GM21529 (cell line): ENCODE data around the gene FOXN1.
A peak's percentile ranks its signal among the peaks of the same experiment; 100 is the strongest.

Source experiments
- ATAC-seq: cut with Tn5 transposase; IDR thresholded peaks from one replicate; pipeline ENCODE4 v1.9.1; 2021; ENCODE audit not compliant: unreplicated experiment

Gene FOXN1

DNA sequence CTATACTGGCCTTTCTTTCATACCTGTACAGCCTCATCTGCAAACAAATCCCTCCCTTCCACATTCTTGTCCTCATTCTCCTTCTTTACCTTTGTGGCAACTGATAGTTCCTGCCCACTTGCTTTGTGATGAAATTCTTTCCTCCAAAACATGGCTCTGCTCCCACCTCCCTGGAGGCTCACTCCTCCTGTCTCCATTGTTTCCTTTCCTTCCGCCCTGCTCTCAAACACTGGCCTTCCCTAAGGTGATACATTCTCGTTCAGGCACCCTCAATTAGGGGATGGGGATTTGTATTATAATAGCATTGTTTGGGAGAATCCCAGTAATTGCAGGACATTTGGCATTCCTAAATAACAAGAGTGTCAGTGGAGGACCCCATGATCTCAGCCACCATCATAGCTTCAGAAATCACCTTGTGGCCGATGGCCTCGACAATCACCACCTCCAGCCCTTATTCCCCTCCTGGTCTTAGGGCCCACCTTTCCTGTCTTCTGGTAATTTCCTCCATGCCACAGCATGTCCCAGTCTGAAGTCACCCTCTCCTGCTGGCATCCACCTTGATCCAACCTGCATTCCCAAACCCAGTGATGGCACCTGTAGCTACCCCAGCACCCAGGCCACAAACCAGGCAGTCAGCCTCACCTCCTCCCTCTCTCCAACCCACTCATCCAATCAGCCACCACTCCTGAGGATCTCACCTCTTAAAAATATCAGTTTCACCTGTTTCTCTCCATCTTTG, 38.4 kb downstream of the FOXN1 start:
- no peak for ATAC-seq

DNA sequence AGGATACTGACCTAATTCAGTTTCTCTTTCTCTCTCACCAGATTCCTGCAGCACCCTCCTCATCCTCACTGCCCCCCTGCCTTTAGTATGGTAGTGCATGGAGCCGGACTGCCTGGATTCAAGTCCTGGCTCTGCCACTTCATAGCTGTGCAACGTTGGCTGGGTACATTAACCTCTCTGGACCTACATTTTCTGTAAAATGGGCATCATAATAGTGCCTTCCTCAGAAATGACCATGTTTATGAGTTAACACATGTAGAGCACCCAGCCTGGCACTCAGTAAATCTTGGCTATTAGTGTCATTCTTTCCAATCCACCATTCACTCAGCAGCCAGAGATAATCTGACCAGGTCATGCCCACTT, 39.0 kb downstream of the FOXN1 start:
- no peak for ATAC-seq

DNA sequence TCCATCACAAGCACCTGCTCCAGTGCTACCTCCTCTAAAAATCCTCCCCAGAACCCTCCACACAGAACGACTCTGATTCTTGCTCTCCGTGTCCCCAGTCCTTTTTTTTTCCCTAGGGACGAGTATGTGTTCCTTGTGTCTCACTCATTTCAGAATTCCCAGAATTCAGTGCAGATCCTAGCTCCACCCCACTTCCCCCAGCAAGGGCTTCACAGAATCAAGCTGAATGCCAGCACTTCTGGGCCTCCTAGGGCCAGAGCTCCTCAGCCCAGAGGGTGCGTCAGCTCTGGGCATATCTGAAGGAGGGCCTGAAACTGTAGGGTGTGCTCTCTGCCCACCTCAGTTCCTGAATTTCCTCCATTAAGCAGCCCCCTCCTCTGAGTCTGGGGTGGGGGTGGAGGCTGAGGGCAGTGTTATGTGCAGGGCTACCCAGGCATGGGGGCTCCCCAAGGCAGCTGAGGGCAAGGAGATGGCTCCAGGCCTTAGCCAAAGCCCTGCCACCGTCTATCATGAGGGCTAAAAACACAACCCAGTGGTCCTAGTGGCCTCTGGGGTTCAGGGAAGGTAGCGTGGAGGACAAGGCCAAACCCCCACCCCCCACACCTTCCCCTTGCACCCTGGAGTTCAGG, 39.8 kb downstream of the FOXN1 start:
- ATAC-seq = no peak

DNA sequence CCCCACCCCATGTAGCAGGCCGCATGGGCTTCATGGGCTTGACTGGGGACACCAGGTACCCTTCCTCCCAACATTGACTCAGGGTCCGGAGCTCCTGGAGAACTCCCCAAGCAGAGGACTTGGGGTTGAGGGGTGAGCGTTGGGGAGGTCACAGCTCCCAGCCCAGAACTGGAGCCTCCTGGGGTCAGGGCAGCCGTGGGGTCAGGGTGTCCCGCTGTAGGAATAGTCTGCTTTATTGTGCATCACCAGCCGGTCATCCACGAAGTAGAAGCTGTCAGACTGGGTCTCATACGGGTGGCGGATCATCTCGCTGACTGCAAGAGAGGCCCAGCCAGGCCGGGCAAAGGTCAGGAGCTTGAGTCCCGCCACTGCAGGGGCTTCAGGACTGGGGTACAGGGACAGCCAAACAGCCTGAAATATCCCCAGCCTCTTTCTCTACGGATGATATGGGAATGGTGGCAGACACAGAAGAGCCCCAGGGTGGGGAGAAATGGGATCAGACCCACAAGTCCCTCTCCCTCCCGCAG, 41.0 kb downstream of the FOXN1 start:
- no peak for ATAC-seq

DNA sequence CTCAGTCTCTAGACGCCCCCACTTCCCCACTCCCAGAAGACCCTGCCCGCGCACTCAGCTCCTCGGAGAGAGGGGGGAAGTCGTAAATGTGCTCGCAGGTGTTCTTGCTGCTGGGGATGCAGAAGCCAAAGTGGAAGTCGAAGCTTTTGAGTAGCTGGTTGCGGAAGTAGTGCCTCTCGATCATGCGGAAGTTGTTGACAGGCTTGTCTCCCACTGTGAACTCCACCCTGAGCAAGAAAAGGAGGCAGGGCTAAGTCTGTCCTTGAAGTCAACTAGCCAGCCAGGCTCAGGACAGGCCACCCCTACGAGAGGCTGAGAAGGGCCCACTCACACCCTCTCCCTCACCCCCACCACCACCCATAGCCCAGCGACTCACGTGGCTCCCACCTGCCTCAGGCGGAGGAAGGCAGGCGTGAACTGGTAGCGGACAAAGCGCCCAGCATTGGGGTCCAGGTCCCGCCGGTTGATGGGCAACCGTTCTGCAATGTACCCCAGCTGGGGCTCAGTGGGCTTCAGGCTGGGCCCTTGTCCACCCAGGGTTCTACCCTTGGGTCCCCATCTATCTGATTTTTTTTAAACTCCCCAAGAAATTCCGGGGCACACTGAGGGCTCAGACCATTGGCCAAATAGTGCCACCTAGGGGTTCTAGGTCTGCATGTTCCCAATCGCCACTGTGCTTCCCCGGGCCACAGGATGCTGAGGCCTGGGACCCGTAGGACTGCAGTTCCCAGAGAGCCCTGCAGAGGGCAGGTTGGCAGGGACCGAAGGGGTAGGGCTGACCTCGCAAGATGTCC, 41.7 kb downstream of the FOXN1 start:
- ATAC-seq = peak; percentile 43

DNA sequence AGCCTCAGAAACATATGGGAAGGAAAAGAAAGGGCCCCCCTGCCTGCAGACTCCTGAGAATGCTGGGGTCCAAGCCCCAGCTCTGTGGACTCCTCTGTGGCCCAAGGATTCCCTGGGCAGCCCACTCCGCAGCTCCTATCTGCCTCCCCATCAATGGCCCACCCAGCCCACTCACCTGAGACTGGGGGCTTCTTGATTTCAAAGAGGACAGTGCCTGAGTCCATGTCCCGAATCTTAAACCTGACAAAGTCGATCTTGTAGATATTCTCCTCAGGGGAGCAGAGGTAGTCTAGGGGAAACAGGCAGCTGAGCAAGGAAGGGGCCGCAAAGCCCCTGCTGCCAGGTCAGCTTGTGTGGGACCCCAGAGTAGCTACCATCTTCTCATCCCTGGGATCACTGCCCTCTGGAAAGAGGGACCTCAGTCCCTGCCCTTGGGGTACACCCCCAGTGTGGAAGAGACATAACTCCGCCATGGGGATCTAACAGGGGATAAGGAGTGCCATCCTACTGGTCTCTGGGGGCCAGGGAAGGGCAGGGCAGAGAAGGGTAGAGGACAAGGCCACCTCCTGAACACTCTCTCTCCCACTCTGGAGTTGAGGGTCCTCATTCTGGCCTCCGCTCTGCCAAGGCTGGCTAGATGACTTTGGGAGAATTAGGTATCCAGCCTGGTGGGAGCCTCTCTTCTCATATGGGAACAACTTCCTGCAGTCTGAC, 42.4 kb downstream of the FOXN1 start:
- ATAC-seq = no peak

DNA sequence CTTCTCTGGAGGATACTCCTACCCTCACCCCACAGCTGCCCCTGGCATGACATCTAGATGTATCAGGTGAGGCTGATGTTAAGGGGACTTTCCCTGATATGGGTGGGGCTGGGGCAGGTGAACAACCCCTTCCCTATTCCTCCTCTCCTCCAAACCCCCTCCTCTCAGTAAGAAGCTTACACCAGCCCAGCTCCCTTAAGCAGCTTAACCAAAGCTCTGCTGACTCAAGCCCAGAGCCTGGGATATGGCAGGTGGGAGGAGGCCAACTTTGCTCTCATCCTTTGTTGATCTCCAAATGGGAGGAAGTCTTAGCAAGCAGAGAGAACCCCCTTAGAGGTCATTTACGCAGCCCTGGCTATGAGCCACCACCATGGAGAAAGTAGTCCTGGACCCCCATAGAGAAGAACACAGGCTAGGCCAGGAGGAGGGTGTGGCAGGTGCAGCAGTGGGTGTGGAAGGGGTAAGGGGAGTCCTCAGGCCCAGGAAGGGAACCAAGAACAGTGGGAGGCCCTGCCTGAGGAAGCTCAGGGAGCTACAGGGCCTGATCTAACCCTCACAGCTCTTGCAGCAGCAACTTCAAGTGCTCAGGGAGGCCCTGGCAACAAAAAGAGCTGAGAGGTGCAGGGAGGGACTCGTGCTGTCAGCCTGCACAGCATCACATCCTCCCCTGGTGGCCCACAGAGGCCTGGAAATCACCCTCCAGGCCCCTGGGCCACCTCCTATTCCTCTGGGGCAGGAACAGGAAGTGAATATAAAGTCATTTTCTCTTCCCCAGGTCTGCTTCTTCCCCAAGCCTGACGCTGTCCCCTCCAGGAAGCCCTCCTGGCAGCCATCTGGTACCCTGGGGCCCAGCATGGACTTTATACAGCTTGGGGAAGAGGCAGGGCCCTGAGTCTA, 43.3 kb downstream of the FOXN1 start:
- peak; percentile 39 for ATAC-seq

DNA sequence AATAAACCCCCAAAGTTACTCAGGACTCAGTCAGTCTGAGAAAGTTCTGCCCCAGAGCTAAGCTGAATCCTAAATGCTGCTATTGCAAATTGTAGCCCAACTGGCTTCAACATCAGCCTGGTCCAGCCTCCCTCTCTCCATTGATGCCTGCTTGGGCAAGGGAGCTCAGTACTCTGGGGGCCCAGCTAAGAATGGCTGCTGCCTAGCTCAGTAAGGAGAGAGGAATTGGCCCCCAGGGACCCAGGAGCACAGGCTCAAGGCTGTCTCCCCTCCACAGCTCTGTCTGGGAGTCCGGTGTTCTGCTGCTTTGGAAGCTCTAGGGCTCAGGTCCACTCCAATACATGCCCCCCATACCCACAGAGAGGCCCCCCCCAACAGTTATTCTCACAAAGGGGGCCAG, 44.7 kb downstream of the FOXN1 start:
- no peak for ATAC-seq

DNA sequence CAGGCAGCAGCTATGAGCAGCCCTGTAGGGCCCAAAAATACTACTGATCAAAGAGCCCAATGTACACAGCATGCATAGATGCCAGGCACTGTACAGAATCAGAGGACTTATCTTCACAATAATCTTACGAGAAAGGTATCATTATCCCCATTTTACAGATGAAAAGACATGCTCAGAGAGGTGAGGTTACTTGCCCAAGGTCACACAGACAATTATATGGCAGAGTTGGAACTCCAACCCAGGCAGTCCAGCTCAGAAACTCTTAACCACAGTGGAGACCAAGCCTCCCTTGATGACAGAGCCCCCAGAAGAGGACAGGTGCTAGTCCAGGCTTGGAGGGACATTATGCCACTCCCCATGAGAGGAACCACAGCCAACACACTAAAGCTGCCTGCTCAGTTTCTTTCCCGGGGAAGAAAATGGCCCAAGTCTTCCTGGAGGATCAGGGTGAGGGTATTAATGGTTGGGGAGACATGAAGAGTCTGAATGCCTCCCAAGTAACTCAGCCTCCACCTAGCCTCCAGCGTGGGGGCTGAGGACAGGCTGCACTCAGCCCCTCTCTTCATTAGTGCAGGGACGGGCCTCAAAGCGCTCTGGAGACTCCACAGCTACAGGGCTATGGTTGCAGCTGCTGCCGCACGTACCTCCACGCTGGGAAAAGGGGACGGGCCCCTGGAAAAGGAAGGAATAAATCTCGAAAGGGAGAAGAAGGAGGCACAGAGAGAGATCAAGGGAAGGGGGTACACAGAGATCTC, 45.5 kb downstream of the FOXN1 start:
- ATAC-seq = no peak

DNA sequence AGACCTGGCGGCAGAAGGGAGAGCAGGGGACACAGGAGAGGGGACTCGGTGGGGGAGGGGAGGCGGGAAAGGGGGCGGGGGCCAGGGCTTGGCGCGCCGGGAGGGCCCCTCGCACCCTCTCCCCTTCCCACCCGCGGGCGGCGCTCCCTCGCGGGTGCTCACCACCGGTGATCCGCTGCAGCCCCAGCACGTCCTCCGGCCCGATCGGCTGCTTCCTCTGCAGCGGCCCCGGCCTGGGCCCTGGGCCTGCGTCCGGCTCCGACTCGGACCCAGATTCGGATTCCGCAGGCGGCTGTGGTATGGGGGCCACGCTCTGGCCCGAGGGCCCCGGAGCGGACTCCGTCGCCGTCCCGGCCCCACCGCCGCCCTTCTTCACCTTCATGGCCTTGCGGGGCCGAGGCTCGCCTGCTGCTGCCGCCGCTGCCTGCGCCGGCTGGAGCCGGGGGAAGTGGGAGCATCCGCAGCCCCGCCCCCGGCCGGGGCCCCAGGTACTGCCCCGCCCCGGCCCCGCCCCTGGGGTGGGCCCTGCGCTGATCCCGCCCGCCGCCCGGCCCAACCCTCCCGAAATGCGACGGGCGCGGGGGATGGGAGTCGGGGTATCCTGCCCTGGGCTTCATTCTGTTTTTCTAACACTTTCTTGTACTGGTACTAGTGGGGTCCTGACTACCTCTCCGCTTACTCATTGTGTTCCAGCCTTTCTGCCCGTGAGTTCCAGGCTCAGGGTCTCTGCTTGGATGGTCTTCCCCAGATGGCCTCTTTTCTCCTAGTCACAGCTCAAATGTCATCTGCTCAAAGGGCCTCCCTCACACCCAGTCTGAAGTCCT, 46.2 kb downstream of the FOXN1 start, which contains the start of gene UNC119:
Gene UNC119 (minus strand): TSS at position 449 of the 824 bp plus-strand sequence. CDS start 67 bp downstream, at position 382.
- peak; percentile 45 for ATAC-seq

DNA sequence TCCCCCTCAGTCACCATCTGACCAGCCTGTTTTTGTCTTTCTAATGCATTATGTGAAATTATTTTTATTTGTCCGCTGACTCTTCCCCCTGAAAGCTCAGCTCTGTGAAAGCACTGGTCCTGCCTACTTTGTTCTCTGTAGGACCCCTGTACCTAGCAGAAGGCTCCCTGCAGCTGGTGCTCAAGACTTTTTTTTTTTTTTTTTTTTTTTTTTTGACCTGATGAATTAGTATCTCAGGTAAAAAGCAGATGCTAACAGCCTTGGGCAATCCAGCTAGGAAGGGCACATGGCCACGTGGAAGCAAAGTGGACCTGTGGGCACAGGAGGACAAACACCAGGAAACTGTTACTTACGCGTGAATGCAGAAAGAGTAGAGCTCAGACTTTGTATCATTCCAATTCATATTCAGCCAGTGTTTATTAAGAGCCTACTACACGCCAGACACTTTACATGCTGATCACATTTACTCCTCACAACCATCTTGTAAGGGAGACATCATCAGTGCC, 46.9 kb downstream of the FOXN1 start:
- no peak for ATAC-seq

DNA sequence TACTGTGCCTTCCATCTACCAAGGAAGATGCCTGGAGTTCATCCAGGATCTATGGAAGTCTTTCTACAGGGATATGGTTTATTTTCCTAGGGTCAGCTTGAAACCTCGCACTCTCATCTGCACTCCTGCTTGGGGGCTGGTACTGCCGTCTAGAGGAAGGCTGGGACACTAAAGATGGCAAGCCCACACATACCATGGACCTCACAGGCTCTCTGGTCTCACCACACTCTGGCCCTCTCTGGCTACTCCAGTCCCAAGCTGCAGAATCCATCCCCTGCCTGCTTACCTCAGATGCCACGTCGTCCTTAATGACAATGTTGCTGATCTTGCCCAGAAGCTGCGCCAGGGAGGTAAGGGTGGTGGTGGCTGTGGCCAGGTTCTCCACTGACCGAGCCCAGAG, 48.4 kb downstream of the FOXN1 start:
- no peak for ATAC-seq

DNA sequence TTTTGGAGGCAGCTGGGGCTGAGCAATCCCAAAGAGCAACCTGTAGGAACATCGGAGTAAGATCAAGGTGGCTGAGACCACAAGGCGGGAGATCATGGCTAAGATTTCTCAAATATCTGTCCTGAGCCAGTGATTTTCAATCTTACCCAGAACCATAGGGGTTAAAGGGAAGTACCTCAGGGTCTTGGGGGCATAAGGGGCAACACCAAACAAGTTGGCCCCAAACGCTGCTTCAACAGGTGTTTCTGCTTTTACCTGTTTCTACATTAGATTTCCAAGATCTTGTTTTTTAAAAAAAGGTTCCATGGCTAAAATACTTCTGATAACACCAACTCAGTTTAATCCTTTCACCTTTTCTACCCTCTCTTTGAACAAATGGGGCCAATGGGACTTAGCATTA, 48.9 kb downstream of the FOXN1 start:
- no peak for ATAC-seq

DNA sequence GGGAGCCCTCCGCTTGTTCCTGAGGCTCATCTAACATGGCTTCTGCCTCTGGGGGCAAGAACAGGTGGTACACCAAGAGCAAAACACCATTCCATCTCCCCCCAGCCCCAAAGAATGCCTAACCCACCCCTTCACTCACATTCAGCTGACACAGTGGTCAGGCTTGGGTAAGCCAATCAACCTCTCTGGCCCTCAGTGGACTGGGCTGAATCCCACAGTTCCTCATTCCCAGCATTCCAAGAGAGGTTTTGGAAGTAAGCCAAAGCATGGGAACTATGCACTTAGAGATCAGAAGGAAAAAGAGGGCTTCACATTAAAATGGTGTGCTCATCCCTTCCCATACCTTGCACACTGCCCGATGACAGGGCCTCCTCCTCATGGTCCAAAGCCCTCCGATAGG, 57.3 kb downstream of the FOXN1 start:
- no peak for ATAC-seq

DNA sequence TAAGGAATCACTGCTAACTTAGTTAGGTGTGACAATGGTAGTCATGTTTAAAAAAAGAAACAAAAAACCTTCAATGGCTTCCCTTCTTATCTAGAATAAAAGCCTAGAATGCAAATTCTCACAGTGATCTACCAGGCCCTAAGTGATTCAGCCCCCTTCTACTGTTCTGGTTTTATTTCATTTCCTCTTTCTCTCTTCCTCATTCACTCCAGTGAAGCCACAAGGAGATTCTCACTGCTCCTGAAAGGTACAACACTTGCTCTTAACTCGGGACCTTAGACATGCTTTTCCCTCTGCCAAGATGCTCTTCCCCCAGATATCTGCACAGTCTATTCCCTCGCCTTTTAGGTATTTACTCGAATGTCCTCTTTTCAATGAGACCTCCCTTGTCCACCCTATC, 61.5 kb downstream of the FOXN1 start:
- ATAC-seq = no peak

DNA sequence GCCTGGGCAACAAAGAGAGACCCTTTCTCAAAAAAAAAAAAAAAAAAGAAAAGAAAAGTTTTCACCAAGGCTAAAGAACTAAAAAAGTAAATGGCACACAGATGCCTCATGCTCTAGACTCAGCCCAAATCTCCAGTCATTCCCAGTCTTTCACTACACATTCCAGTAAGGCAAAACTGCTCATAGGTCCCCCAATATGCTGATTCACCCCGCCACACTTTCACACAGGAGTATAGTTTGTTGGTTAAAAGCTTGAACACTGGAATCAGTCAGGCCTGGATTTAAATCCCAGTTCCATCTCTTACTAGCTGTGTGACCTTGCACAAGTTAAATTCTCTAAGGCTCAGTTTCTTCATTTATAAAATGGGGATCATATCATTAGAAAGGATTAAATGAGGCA, 63.3 kb downstream of the FOXN1 start:
- no peak for ATAC-seq

DNA sequence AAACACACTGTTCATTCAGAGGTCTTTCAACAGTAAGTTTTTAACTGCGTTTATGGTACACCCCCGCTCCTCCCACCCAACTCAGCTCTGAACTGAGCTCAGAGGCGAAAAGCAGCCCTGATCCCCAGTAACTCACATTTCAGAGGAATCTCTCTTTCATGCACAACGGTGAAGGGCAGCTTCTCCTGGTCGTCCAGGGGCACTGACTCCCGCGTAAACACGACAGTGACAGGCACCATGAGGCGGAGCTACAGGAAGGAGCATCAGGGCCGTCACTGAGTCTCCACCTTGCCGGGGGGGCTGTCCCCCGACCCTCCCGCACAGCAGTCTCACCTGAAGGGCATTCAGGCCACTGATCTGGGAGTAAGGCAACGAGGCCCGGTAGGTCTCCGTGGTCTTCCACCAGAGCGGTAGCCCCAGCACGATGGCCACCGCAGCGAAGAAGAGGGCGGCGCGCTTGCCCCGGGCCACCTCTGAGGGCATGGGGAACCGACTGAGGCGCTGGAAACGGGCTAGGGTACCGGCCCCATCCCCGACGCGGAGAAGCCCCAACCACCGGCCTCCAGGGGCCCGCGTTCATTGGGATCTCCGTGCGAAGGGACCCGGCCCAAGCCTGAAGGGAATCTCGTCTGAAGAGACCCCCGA, 64.7 kb downstream of the FOXN1 start:
- ATAC-seq = peak; percentile 38
